Fibroblast of mammary gland (primary cell): ENCODE data around the gene TRIM63.
A peak's percentile ranks its signal among the peaks of the same experiment; 100 is the strongest.

ENCODE experiments used
- DNase-seq: peaks from one replicate; pipeline ENCODE4 v3.0.0-alpha.2; 2010; ENCODE audit warnings: low read depth
- H3K4me3 ChIP-seq: 2 replicates; pipeline ENCODE4 v1.5.1; 2011; ENCODE audit warnings: low read depth, mild to moderate bottlenecking, low read length, moderate library complexity; ENCODE audit not compliant: control insufficient read depth
- TF ChIP-seq, protein P1 (sequence below): conservative IDR thresholded peaks from 2 replicates; pipeline ENCODE4 v1.5.1; 2011; ENCODE audit warnings: low read depth, low read length, inconsistent platforms; ENCODE audit not compliant: control insufficient read depth, insufficient read depth

TRIM63 gene

DNA sequence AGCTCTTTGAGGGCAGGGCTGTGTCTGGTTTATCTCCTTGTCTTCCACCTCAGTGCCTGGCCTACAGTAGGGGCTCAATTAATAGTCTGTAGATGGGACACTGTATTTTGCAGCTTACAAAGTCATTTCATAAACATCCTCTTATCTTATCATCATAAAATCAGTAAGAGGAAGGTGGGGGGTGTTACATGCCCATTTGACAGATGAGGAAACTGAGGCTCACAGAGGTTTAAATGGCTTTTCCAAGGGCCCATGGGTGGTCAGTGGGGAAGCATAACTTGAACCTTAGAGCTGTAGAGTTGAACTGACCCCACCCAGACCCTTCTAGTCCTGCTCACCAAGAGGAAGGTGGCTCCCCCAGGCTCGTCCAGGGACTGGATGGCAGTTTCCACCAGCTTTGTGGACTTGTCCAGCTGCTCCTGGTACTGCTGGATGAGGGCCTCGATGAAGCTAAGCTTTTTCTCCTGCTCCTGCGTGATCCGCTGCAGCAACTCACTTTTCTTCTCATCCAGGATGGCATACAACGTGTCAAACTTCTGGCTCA is 9.3 kb downstream of the TRIM63 start:
- H3K4me3 ChIP-seq: no peak overlapping the region
- TF ChIP-seq, protein P1, sequence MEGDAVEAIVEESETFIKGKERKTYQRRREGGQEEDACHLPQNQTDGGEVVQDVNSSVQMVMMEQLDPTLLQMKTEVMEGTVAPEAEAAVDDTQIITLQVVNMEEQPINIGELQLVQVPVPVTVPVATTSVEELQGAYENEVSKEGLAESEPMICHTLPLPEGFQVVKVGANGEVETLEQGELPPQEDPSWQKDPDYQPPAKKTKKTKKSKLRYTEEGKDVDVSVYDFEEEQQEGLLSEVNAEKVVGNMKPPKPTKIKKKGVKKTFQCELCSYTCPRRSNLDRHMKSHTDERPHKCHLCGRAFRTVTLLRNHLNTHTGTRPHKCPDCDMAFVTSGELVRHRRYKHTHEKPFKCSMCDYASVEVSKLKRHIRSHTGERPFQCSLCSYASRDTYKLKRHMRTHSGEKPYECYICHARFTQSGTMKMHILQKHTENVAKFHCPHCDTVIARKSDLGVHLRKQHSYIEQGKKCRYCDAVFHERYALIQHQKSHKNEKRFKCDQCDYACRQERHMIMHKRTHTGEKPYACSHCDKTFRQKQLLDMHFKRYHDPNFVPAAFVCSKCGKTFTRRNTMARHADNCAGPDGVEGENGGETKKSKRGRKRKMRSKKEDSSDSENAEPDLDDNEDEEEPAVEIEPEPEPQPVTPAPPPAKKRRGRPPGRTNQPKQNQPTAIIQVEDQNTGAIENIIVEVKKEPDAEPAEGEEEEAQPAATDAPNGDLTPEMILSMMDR: no peak
- no peak for DNase-seq

DNA sequence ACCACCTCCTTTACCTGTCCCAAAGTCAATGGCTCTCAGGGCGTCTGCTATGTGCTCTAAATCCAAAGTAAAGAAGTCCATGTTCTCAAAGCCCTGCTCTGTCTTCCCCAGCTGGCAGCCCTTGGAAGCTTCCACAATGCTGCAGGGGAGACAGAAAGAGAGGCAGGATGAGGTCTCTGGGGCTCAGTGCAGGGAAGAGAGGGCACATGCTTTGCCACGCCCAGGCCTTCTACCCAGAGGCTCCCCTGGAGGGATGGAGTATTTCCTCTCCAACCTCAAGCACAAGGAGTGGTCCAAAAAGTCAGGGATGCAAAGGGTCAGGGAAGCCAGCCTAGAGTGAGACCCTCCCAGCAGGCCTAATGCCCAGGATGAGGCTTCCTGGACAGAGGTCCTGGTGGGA is 10.2 kb downstream of the TRIM63 start:
- H3K4me3 ChIP-seq: no peak overlapping the region
- DNase-seq: no peak
- TF ChIP-seq, protein P1: no peak

DNA sequence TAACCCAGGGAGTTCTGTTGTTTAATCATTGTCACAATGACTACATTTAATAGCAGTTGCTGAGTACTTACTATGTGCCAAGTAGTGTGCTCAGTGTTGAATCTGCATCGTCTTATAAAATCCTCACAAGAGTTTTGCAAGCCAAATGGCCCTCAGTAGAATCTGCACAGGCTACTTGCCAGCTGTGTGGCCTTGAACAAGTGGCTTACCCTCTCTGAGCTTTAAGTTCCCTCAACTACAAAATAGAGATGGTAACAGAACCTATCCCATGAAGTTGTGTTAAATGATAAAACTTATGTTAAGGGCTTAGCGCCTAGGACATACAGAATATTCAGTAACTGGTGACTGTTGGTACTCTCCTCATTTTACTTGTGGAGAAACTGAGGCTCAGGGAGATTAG is 12.4 kb downstream of the TRIM63 start:
- TF ChIP-seq, protein P1: no peak
- H3K4me3 ChIP-seq: no peak overlapping the region
- DNase-seq: no peak

DNA sequence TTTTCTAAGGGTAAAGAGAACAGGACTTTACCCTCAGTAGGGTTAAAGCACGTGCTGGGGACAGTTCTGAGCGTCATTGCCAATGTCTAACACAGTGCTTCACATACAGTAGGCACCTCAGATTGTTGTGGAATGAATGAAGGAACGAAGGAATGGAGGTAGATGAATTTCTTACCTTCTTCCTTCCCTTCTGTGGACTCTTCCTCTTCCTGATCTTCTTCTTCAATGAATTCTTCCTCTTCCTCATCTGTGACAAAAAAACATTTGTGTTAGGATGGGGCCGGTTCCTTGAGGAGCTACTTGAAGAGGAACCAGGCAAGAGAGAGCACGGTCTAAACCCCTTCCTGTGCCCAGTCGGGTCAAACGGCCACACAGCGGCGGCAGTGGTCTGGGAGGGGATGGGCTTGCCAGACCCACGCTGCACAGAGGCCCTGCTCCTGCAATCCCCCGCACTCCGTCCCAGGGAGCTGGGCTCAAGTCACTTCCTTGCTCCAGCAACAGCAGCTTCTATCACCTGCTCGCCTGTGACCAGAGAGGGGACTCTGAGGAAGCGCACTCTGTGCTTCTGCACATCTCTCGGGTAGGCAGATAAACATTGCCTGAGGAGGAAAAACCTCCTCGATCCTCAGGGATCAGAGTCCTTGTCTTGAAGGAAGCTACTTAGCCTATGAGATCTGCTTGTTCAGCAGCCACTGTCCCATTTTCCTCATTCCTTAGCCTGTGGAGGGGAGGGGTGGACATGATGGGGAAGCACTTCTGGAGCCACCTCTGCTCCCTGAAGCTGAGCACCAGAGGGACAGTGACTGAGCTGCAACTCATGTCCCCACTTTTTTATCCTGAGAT is 13.5 kb downstream of the TRIM63 start:
- H3K4me3 ChIP-seq: no peak overlapping the region
- no peak for DNase-seq
- TF ChIP-seq, protein P1: no peak

DNA sequence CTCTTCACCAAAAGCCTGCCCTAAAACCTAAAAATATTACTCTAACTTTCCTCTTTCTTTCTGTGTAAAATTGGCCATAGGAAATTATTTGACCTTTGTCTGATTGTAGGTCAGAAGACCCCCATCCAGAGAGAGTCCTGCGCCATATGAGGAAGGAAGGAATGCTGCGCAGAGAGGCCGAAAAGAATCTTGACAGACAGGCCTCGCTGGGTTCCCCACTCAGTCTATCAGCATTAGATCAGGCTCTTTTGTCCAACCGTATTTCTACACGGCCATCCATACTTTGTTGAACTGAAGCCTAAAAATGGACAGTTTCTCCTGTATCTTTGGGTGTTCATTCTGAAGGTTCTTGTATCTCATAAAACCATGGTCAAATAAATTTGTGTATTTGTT is 17.2 kb downstream of the TRIM63 start:
- H3K4me3 ChIP-seq: no peak overlapping the region
- no peak for DNase-seq
- TF ChIP-seq, protein P1: no peak

DNA sequence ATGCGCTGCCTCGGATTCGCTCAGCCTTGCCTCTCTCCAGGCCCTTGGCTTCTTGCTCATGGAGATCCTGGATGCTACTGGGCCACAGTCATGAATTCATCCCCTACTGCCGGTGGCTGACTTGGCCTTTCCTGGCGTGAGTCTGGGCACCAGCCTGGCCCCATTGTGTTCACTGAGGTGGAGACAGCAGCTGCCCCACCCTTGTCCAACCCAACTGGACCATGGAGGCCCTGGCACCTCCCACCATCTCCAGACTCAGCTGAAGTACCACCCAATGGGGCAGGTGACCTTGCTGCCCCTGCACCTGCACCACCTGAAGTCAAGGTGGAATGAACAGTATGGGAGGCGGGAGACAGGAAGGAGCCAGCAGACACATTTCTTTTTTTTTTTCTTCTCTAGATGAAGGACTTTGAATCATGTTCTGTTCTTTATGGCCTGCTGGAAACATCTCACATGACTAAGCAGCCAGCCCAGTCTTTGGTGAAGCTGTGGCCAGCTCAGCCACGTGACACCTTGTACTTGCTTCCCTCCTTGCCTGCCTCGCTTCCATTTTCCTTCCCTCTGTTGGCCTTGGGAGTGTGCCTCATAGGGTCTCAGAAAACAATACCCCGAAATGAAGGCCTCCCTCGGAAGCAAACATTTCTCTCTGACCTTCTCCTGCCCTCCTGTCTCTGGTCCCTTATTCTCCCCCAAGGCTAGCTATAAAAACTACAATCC is 17.7 kb downstream of the TRIM63 start:
- TF ChIP-seq, protein P1: no peak

More for the DNA sequence above, 17.7 kb downstream of the TRIM63 start:
- H3K4me3 ChIP-seq: no peak overlapping the region
- DNase-seq: peak; percentile 18
